Peyer's patch (tissue), 4 donors: ENCODE measurements around the gene UBE4B. TPM values are rescaled to one million over a fixed set of nuclear protein-coding genes. Genes with fewer than 3 reads are reported as not detected.

Experiments
- DNase-seq, 3 donors: peaks; one replicate each; pipeline ENCODE4 v3.0.0-alpha.2; 2017 to 2019
- H3K27ac ChIP-seq, 4 donors: fragments of 200-600 bp; sonication (generic); one replicate each; pipeline ENCODE4 v1.5.1; 2016 to 2019
- H3K27me3 ChIP-seq, 2 donors: fragments of 200-600 bp; sonication (generic); one replicate each; pipeline ENCODE4 v1.5.1; 2019
- H3K36me3 ChIP-seq, 3 donors: fragments of 200-600 bp; sonication (generic); one replicate each; pipeline ENCODE4 v1.5.1; 2016 to 2019
- H3K4me1 ChIP-seq, 4 donors: fragments of 200-600 bp; sonication (generic); one replicate each; pipeline ENCODE4 v1.5.1; 2016 to 2019
- H3K4me3 ChIP-seq, 4 donors: fragments of 200-600 bp; sonication (generic); 1 replicate in 3 of 4; 2 replicates in 1 of 4; pipeline ENCODE4 v1.5.1; 2016 to 2019; ENCODE audit warnings: mild to moderate bottlenecking in 1 of 4
- H3K9me3 ChIP-seq, 4 donors: fragments of 200-600 bp; sonication (generic); one replicate each; pipeline ENCODE4 v1.5.1; 2016 to 2019; ENCODE audit warnings: mild to moderate bottlenecking in 1 of 4
- CTCF ChIP-seq, 6 experiments: fragments of 450-650 bp in 4 of 6; fragments of 200-600 bp in 2 of 6; sonication (generic) in 1 of 6; IDR thresholded peaks; one replicate each; pipeline ENCODE4 v1.5.1; 2017 to 2019; ENCODE audit warnings: antibody characterized with exemption in 6 of 6, mild to moderate bottlenecking in 3 of 6, moderate library complexity in 1 of 6
- POLR2A ChIP-seq, 2 donors: fragments of 450-650 bp; IDR thresholded peaks; one replicate each; pipeline ENCODE4 v1.5.1; 2017; ENCODE audit warnings: antibody characterized with exemption in 2 of 2, mild to moderate bottlenecking in 2 of 2, moderate library complexity in 2 of 2
- total RNA-seq, 4 donors: library from RNA; depleted of rRNA; stranded (reverse); fragments of >200 nt; gene quantifications; one replicate each; pipeline ENCODE4 v1.1.0, GENCODE V29; 2016

The UBE4B gene
- total RNA-seq, 4 donors from 2014 or later, result 40.3 to 102 (median 67.8) TPM

GRCh38 chr1:10052347-10052746, 19.6 kb downstream of the UBE4B start:
- peaks cover 0 to 13% (median 0%) of the 10 kb centered on the region in 3 donors for H3K36me3 ChIP-seq
- no peaks in the 10 kb centered on the region for H3K9me3 ChIP-seq
- no peak overlapping the region for H3K4me3 ChIP-seq
- H3K27ac ChIP-seq, result no peak overlapping the region
- TF ChIP-seq CTCF (IDR thresholded peaks at IDR 0.05) (no peak), POLR2A (IDR thresholded peaks at IDR 0.05) (no peak)
- no peak for DNase-seq
- H3K4me1 ChIP-seq, result peaks cover 0 to 11% (median 0%) of the 10 kb centered on the region in 4 donors
- no peaks in the 10 kb centered on the region for H3K27me3 ChIP-seq

- no peak for DNase-seq
- no peak for TF ChIP-seq POLR2A (IDR thresholded peaks at IDR 0.05)
- TF ChIP-seq CTCF (IDR thresholded peaks at IDR 0.05), result no peak
- Histone ChIP-seq H3K4me3 (no peak overlapping the region), H3K9me3 (no peaks in the 10 kb centered on the region), H3K27me3 (no peaks in the 10 kb centered on the region), H3K27ac (no peak overlapping the region), H3K4me1 (peaks cover 0 to 11% (median 0%) of the 10 kb centered on the region in 4 donors), H3K36me3 (peaks cover 0 to 7% (median 0%) of the 10 kb centered on the region in 3 donors)
These were observed 21.7 kb downstream of the UBE4B start for GRCh38 chr1:10054465-10054864.

- peaks cover 0 to 11% (median 0%) of the 10 kb centered on the region in 4 donors for H3K4me1 ChIP-seq
- no peaks in the 10 kb centered on the region for H3K27me3 ChIP-seq
- H3K27ac ChIP-seq, result no peak overlapping the region
- TF ChIP-seq POLR2A (IDR thresholded peaks at IDR 0.05), result no peak
- TF ChIP-seq CTCF (IDR thresholded peaks at IDR 0.05), result no peak
- H3K36me3 ChIP-seq, result no peaks in the 10 kb centered on the region
- no peak for DNase-seq
- no peak overlapping the region for H3K4me3 ChIP-seq
- no peaks in the 10 kb centered on the region for H3K9me3 ChIP-seq
These were observed 23.8 kb downstream of the UBE4B start for GRCh38 chr1:10056599-10056987.

- H3K36me3 ChIP-seq, result no peaks in the 10 kb centered on the region
- TF ChIP-seq POLR2A (IDR thresholded peaks at IDR 0.05), result no peak
- TF ChIP-seq CTCF (IDR thresholded peaks at IDR 0.05), result no peak
- H3K27ac ChIP-seq, result no peak overlapping the region
- H3K9me3 ChIP-seq, result no peaks in the 10 kb centered on the region
- no peaks in the 10 kb centered on the region for H3K27me3 ChIP-seq
- peaks cover 0 to 11% (median 0%) of the 10 kb centered on the region in 4 donors for H3K4me1 ChIP-seq
- DNase-seq, result no peak
- H3K4me3 ChIP-seq, result no peak overlapping the region
These were observed 24.6 kb downstream of the UBE4B start for GRCh38 chr1:10057343-10057742.

- Histone ChIP-seq H3K4me1 (peaks cover 0 to 11% (median 0%) of the 10 kb centered on the region in 4 donors), H3K36me3 (no peaks in the 10 kb centered on the region), H3K9me3 (no peaks in the 10 kb centered on the region), H3K27ac (no peak overlapping the region), H3K27me3 (no peaks in the 10 kb centered on the region), H3K4me3 (no peak overlapping the region)
- no peak for DNase-seq
- TF ChIP-seq POLR2A (IDR thresholded peaks at IDR 0.05), result no peak
- no peak for TF ChIP-seq CTCF (IDR thresholded peaks at IDR 0.05)
These were observed 25.0 kb downstream of the UBE4B start for GRCh38 chr1:10057796-10058195.

GRCh38 chr1:10059342-10059718, 26.6 kb downstream of the UBE4B start:
- DNase-seq, result no peak
- TF ChIP-seq CTCF (IDR thresholded peaks at IDR 0.05), result no peak
- no peak for TF ChIP-seq POLR2A (IDR thresholded peaks at IDR 0.05)
- H3K9me3 ChIP-seq, result no peaks in the 10 kb centered on the region
- H3K27ac ChIP-seq, result no peak overlapping the region
- H3K4me1 ChIP-seq, result peaks cover 0 to 17% (median 0%) of the 10 kb centered on the region in 4 donors
- no peaks in the 10 kb centered on the region for H3K27me3 ChIP-seq
- H3K36me3 ChIP-seq, result no peaks in the 10 kb centered on the region
- H3K4me3 ChIP-seq, result no peak overlapping the region
